GM12878 (cell line): ENCODE measurements around the gene ZMIZ1.

Experiments used
- FOS ChIP-seq: IDR thresholded peaks from 3 replicates; pipeline ENCODE4 v1.6.1; 2011; ENCODE audit warnings: borderline replicate concordance; ENCODE audit not compliant: insufficient read length; ENCODE audit errors: extremely low read depth
- JUNB ChIP-seq: IDR thresholded peaks from 2 replicates; pipeline ENCODE4 v1.6.1; 2016; ENCODE audit warnings: antibody characterized with exemption, mild to moderate bottlenecking
- JUND ChIP-seq: IDR thresholded peaks from 2 replicates; pipeline ENCODE4 v1.6.1; 2012; ENCODE audit warnings: low read depth, mild to moderate bottlenecking, low read length, improper control_type of control experiment, moderate library complexity
- POLR2A ChIP-seq: IDR thresholded peaks from 2 replicates; pipeline ENCODE4 v1.6.1; 2011; ENCODE audit warnings: low read depth, mild to moderate bottlenecking, low read length
- POLR2AphosphoS5 ChIP-seq: IDR thresholded peaks from 2 replicates; pipeline ENCODE4 v1.6.1; 2011; ENCODE audit warnings: mild to moderate bottlenecking, low read length, inconsistent platforms
- ZNF207 ChIP-seq: fragments of 450-650 bp; IDR thresholded peaks from 2 replicates; pipeline ENCODE4 v1.6.1; 2014; ENCODE audit warnings: antibody characterized with exemption, mild to moderate bottlenecking, borderline replicate concordance
- TF ChIP-seq, protein P1 (sequence below): fragments of 450-650 bp; IDR thresholded peaks from 2 replicates; pipeline ENCODE4 v1.6.1; 2016; ENCODE audit warnings: mild to moderate bottlenecking, moderate library complexity, borderline replicate concordance
- TF ChIP-seq, protein P2 (sequence below), 3 experiments: IDR thresholded peaks in 2 of 3; conservative IDR thresholded peaks in 1 of 3; 2 replicates each; pipeline ENCODE4 v1.5.1; 2011; ENCODE audit warnings: low read depth in 3 of 3, low read length in 3 of 3, mild to moderate bottlenecking in 3 of 3, control low read depth in 2 of 3, moderate library complexity in 2 of 3, inconsistent platforms in 1 of 3, mixed read lengths in 1 of 3; ENCODE audit not compliant: control insufficient read depth in 2 of 3, insufficient read depth in 1 of 3; ENCODE audit errors: extremely low read depth in 1 of 3

DNA sequence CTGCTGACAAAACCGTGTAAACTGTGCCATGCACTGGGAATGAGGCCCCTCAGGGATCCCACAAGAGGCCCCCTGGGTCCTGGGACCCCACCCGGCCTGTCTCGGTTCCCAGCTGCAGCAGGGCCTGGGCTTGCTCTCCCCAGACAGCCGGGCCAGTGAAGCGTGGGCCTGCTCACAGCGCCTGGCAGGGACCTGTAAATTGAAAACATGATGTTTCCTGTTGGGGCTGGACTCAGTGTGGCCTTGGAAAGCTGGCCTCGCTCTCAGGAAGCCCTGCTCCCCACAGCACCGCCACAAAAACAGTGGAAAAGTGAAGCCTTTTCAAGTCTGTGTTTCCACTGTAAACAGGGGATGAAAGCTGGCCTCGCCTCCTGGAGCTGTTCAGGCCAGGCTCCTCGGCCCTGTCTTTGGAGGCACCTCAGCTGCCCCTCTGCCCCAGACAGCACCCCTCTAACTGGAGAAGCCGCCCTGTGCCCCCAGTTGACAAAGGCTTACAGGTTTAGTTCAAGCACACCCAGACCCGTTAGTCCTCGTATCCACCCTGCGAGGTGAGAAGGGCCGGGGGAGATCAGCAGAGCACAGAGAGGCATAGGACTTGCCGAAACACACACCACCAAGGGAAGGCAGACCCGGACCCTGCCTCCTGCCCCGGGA lies 108.3 kb downstream of the ZMIZ1 start:
- TF ChIP-seq JUNB (no peak), ZNF207 (no peak), JUND (no peak), POLR2A (no peak), FOS (no peak), POLR2AphosphoS5 (no peak)
- TF ChIP-seq, protein P1, sequence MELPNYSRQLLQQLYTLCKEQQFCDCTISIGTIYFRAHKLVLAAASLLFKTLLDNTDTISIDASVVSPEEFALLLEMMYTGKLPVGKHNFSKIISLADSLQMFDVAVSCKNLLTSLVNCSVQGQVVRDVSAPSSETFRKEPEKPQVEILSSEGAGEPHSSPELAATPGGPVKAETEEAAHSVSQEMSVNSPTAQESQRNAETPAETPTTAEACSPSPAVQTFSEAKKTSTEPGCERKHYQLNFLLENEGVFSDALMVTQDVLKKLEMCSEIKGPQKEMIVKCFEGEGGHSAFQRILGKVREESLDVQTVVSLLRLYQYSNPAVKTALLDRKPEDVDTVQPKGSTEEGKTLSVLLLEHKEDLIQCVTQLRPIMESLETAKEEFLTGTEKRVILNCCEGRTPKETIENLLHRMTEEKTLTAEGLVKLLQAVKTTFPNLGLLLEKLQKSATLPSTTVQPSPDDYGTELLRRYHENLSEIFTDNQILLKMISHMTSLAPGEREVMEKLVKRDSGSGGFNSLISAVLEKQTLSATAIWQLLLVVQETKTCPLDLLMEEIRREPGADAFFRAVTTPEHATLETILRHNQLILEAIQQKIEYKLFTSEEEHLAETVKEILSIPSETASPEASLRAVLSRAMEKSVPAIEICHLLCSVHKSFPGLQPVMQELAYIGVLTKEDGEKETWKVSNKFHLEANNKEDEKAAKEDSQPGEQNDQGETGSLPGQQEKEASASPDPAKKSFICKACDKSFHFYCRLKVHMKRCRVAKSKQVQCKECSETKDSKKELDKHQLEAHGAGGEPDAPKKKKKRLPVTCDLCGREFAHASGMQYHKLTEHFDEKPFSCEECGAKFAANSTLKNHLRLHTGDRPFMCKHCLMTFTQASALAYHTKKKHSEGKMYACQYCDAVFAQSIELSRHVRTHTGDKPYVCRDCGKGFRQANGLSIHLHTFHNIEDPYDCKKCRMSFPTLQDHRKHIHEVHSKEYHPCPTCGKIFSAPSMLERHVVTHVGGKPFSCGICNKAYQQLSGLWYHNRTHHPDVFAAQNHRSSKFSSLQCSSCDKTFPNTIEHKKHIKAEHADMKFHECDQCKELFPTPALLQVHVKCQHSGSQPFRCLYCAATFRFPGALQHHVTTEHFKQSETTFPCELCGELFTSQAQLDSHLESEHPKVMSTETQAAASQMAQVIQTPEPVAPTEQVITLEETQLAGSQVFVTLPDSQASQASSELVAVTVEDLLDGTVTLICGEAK: no peak
- TF ChIP-seq, protein P2, sequence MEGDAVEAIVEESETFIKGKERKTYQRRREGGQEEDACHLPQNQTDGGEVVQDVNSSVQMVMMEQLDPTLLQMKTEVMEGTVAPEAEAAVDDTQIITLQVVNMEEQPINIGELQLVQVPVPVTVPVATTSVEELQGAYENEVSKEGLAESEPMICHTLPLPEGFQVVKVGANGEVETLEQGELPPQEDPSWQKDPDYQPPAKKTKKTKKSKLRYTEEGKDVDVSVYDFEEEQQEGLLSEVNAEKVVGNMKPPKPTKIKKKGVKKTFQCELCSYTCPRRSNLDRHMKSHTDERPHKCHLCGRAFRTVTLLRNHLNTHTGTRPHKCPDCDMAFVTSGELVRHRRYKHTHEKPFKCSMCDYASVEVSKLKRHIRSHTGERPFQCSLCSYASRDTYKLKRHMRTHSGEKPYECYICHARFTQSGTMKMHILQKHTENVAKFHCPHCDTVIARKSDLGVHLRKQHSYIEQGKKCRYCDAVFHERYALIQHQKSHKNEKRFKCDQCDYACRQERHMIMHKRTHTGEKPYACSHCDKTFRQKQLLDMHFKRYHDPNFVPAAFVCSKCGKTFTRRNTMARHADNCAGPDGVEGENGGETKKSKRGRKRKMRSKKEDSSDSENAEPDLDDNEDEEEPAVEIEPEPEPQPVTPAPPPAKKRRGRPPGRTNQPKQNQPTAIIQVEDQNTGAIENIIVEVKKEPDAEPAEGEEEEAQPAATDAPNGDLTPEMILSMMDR (IDR thresholded peaks at IDR 0.05 in 2 of 3, conservative IDR thresholded peaks at IDR 0.05 in 1 of 3; ENCODE audit: control insufficient read depth in 2 of 3, extremely low read depth in 1 of 3, insufficient read depth in 1 of 3, low read depth in 3 of 3, low read length in 3 of 3): no peak
